GM21717 (cell line): ENCODE measurements around the gene TIMM29.
"Not testable (repeated sequence)": the region's sequence is repeated elsewhere in the genome, so short reads cannot be mapped to it uniquely, and the experiment has no call there.

Experiments
- ATAC-seq: cut with Tn5 transposase; IDR thresholded peaks from one replicate; pipeline ENCODE4 v1.9.1; 2021; ENCODE audit warnings: mild to moderate bottlenecking, moderate library complexity; ENCODE audit not compliant: unreplicated experiment

Gene TIMM29

GRCh38 chr19:10936661-10937084 is 8.1 kb downstream of the TIMM29 start:
- ATAC-seq, result no peak

- ATAC-seq, result not testable (repeated sequence)
Measured at GRCh38 chr19:10941649-10942048, 13.0 kb downstream of the TIMM29 start.

GRCh38 chr19:10943412-10943811 is 14.8 kb downstream of the TIMM29 start:
- not testable (repeated sequence) for ATAC-seq

DNA sequence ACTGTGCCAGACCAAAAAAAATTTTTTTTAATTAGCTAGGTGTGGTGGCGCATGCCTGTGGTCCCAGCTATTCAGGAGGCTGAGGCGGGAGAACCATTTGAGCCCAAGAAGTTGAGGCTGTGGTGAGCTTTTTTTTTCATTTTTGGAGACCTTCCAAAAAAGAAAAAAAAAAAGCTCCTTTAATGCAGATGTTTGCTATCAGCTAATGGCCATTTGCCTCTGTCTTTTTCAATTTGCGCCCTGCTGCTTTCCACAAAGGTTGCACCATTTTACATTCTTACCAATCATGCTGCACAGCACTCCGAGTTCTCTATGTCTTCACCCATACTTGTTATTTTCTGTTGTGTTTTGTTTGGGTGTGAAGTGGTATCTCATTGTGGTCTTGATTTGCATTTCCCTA is 16.7 kb downstream of the TIMM29 start:
- ATAC-seq, result no peak

GRCh38 chr19:10946958-10947657 is 18.5 kb downstream of the TIMM29 start:
- no peak for ATAC-seq

- no peak for ATAC-seq
Measured at GRCh38 chr19:10952809-10953208, 24.2 kb downstream of the TIMM29 start.

DNA sequence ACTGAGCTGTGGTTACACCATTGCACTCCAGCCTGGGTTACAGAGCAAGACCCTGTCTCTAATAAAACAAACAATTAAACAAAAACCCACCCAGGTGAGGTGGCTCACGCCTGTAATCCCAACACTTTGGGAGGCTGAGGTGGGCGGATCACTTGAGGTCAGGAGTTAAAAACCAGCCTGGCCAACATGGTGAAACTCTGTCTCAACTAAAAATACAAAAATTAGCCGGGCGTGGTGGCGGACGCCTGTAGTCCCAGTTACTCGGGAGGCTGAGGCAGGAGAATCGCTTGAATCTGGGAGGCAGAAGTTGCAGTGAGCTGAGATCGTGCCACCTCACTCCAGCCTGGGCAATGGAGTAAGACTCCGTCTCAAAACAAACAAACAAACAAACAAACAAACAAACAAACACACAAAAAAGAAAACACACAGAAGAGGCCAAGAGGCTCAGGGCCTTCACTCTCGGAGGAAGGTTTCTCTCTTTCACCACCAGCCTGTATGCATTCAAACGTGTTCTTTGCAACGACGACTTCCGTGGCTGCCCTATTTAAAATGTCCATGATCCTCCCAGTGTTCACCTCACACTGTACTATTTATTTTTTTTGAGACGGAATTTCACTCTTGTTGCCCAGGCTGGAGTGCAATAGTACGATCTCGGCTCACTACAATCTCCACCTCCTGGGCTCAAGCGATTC is 30.8 kb downstream of the TIMM29 start:
- ATAC-seq, result not testable (repeated sequence)

DNA sequence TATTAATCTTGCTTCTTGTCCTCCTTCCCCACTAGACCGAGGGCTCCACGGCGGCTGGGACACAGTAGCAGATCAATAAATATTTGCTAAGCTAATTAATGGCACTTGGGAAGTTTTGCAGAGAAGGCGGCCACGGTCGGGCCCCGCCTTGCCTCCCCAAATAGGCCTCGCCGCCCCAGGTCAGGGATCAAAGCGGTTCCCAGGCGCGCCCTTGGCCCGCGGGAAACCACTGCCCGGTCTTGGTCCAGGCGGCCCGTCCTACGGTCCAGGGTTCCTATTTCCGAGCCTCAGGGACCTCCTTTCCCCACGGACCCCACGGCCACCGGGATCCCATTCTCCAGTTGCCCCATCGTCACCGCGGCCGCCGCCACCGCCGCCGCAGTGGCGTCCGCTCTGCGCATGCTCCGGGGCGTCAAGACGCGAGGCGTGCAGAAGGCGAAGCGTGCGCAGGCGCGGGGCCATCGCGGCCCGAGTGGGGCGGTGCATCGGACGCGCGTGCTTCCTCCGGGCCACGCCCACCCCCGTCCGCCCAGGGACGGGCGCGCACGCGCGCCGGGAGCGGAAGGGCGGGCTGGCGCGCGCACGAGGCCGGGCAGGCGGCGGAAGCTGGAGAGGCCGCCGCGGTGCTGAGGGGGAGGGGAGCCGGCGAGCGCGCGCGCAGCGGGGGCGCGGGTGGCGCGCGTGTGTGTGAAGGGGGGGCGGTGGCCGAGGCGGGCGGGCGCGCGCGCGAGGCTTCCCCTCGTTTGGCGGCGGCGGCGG is 31.9 kb downstream of the TIMM29 start, which contains the start of gene SMARCA4:
Gene SMARCA4, plus strand, starts transcription at position 717 of the 759 bp plus-strand sequence. CDS start 23,122 bp downstream, outside the sequence.
- ATAC-seq, result peak; percentile 51

- peak; percentile 29 for ATAC-seq
Measured at GRCh38 chr19:10961073-10961860, 32.7 kb downstream of the TIMM29 start.

DNA sequence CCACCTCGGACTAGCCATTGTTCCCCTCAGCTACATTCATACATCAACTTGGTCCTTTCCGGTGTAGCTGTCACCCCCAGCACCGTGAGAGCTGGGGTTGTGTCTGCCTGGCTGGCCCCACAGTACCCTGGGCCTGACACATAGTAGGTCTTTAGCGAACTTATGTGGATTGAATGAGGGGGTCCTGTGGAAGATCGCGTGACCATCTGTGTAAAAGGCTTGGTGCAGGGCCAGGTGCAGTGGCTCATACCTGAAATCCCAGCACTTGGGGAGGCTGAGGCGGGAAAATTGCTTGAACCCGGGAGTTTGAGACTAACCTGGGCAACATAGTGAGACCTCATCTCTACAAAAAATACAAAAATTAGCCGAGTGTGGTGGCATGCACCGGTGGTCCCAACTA is 34.3 kb downstream of the TIMM29 start:
- no peak for ATAC-seq

GRCh38 chr19:10963865-10964264 is 35.3 kb downstream of the TIMM29 start:
- ATAC-seq, result no peak

GRCh38 chr19:10964903-10965302 is 36.3 kb downstream of the TIMM29 start:
- no peak for ATAC-seq

- no peak for ATAC-seq
Measured at GRCh38 chr19:10965398-10965797, 36.8 kb downstream of the TIMM29 start.

- ATAC-seq, result no peak
Measured at GRCh38 chr19:10966809-10967208, 38.2 kb downstream of the TIMM29 start.

- ATAC-seq, result no peak
Measured at GRCh38 chr19:10968527-10969135, 40.0 kb downstream of the TIMM29 start.

- no peak for ATAC-seq
Measured at GRCh38 chr19:10971107-10971726, 42.6 kb downstream of the TIMM29 start.

GRCh38 chr19:10975374-10976130 is 46.9 kb downstream of the TIMM29 start:
- no peak for ATAC-seq

GRCh38 chr19:10976131-10976892 is 47.7 kb downstream of the TIMM29 start:
- ATAC-seq, result no peak

DNA sequence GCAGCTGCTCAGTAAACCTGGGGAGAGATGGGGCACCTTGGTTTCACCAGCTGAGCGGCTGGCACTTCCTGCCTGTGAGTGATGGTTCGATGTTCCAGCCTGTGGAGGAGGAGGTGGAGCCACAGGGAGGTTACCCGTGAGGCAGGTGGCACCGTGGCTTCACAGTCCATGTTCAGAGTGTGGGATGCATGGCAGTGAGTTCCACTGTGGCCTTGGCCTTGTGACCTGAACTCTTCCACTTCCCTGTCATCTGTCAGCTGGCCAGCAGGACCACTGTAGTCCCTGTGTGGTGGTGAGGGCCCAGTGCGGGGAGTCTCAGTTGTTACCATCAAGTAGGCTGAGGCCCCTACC is 49.1 kb downstream of the TIMM29 start:
- ATAC-seq, result no peak
